H9 (cell line): ENCODE measurements around the gene MRTFB. TPM values are rescaled to one million over a fixed set of nuclear protein-coding genes. Genes with fewer than 3 reads are reported as not detected.

Experiments
- DNase-seq: peaks from one replicate; pipeline ENCODE4 v3.0.0-alpha.2; 2017
- H2AFZ ChIP-seq: one replicate; pipeline ENCODE4 v1.6.1; 2013; ENCODE audit warnings: mild to moderate bottlenecking, low read length, control low read depth, moderate library complexity
- H2AK5ac ChIP-seq: 2 replicates; pipeline ENCODE4 v1.6.1; 2013; ENCODE audit warnings: low read length, control low read depth, mixed read lengths; ENCODE audit not compliant: insufficient read length
- H2BK120ac ChIP-seq: one replicate; pipeline ENCODE4 v1.6.1; 2013; ENCODE audit warnings: low read depth, mild to moderate bottlenecking, low read length, control low read depth, inconsistent platforms; ENCODE audit not compliant: poor library complexity, severe bottlenecking
- H2BK12ac ChIP-seq: 2 replicates; pipeline ENCODE4 v1.6.1; 2013; ENCODE audit warnings: low read length, control low read depth, mixed read lengths, low read depth; ENCODE audit not compliant: insufficient read length
- H2BK15ac ChIP-seq: 2 replicates; pipeline ENCODE4 v1.6.1; 2013; ENCODE audit warnings: low read depth, low read length, control low read depth
- H2BK20ac ChIP-seq: one replicate; pipeline ENCODE4 v1.6.1; 2013; ENCODE audit warnings: low read depth, mild to moderate bottlenecking, low read length, control low read depth, inconsistent platforms; ENCODE audit not compliant: poor library complexity, severe bottlenecking
- H2BK5ac ChIP-seq: 2 replicates; pipeline ENCODE4 v1.6.1; 2013; ENCODE audit warnings: low read length, control low read depth, mixed read lengths; ENCODE audit not compliant: insufficient read length
- H3K14ac ChIP-seq: 2 replicates; pipeline ENCODE4 v1.6.1; 2013; ENCODE audit warnings: low read length, control low read depth; ENCODE audit not compliant: insufficient read depth
- H3K18ac ChIP-seq: 2 replicates; pipeline ENCODE4 v1.6.1; 2013; ENCODE audit warnings: low read depth, mild to moderate bottlenecking, mixed read lengths, low read length, control low read depth; ENCODE audit not compliant: insufficient read length
- H3K23ac ChIP-seq: 2 replicates; pipeline ENCODE4 v1.6.1; 2013; ENCODE audit warnings: low read length, control low read depth, mixed read lengths, low read depth; ENCODE audit not compliant: insufficient read length
- H3K23me2 ChIP-seq: 2 replicates; pipeline ENCODE4 v1.6.1; 2013; ENCODE audit warnings: low read depth, mild to moderate bottlenecking, mixed read lengths, low read length, control low read depth; ENCODE audit not compliant: insufficient read length, poor library complexity, severe bottlenecking
- H3K27ac ChIP-seq: 2 replicates; pipeline ENCODE4 v1.5.1; 2013; ENCODE audit warnings: low read length, control low read depth, mixed read lengths, low read depth; ENCODE audit not compliant: insufficient read length
- H3K27me3 ChIP-seq: 2 replicates; pipeline ENCODE4 v1.6.1; 2013; ENCODE audit warnings: low read length, control low read depth, inconsistent platforms; ENCODE audit not compliant: insufficient read depth
- H3K4ac ChIP-seq: 2 replicates; pipeline ENCODE4 v1.6.1; 2013; ENCODE audit warnings: low read depth, mild to moderate bottlenecking, control low read depth, inconsistent platforms, low read length, moderate library complexity
- H3K4me1 ChIP-seq: 2 replicates; pipeline ENCODE4 v1.6.1; 2013; ENCODE audit warnings: low read length, control low read depth, inconsistent platforms; ENCODE audit not compliant: insufficient read depth
- H3K4me2 ChIP-seq: 2 replicates; pipeline ENCODE4 v1.6.1; 2013; ENCODE audit warnings: low read length, control low read depth, mixed read lengths; ENCODE audit not compliant: insufficient read length, insufficient read depth
- H3K56ac ChIP-seq: 2 replicates; pipeline ENCODE4 v1.6.1; 2013; ENCODE audit warnings: low read depth, mild to moderate bottlenecking, mixed read lengths, low read length, control low read depth; ENCODE audit not compliant: insufficient read length
- H3K79me1 ChIP-seq: 2 replicates; pipeline ENCODE4 v1.6.1; 2013; ENCODE audit warnings: low read depth, mild to moderate bottlenecking, moderate library complexity, low read length, control low read depth, inconsistent platforms; ENCODE audit not compliant: insufficient read depth, poor library complexity, severe bottlenecking
- H3K79me2 ChIP-seq: 2 replicates; pipeline ENCODE4 v1.6.1; 2013; ENCODE audit warnings: low read length, control low read depth, inconsistent platforms; ENCODE audit not compliant: insufficient read depth
- H3K9ac ChIP-seq: 2 replicates; pipeline ENCODE4 v1.6.1; 2013; ENCODE audit warnings: low read length, control low read depth, mixed read lengths; ENCODE audit not compliant: insufficient read length; ENCODE audit errors: extremely low read depth
- H3K9me3 ChIP-seq: one replicate; pipeline ENCODE4 v1.6.1; 2013; ENCODE audit warnings: low read depth, low read length, inconsistent platforms; ENCODE audit not compliant: control insufficient read depth
- H3T11ph ChIP-seq: one replicate; pipeline ENCODE4 v1.6.1; 2013; ENCODE audit warnings: mild to moderate bottlenecking, low read length, control low read depth, inconsistent platforms
- H4K20me1 ChIP-seq: one replicate; pipeline ENCODE4 v1.6.1; 2013; ENCODE audit not compliant: control insufficient read depth, insufficient read length, insufficient read depth
- H4K5ac ChIP-seq: 2 replicates; pipeline ENCODE4 v1.6.1; 2013; ENCODE audit warnings: low read depth, mild to moderate bottlenecking, mixed read lengths, low read length, control low read depth; ENCODE audit not compliant: insufficient read length
- H4K8ac ChIP-seq: replicated peaks from 2 replicates; pipeline ENCODE4 v1.6.1; 2013; ENCODE audit warnings: low read length, control low read depth, mixed read lengths, low read depth; ENCODE audit not compliant: insufficient read length
- H4K91ac ChIP-seq: 2 replicates; pipeline ENCODE4 v1.6.1; 2013; ENCODE audit warnings: low read depth, mild to moderate bottlenecking, moderate library complexity, mixed read lengths, low read length, control low read depth; ENCODE audit not compliant: insufficient read length
- H3K27ac Mint-ChIP-seq, 3 experiments: 2 replicates in 2 of 3; 3 replicates in 1 of 3; pipeline ENCODE4 v1.8.0; 2020 to 2021; ENCODE audit warnings: mixed read lengths in 3 of 3, mild to moderate bottlenecking in 1 of 3, moderate library complexity in 1 of 3
- H3K27me3 Mint-ChIP-seq: 2 replicates; pipeline ENCODE4 v1.8.0; 2021; ENCODE audit warnings: low read depth, mild to moderate bottlenecking, moderate library complexity, mixed read lengths
- H3K36me3 Mint-ChIP-seq, 3 experiments: 2 replicates in 2 of 3; 3 replicates in 1 of 3; pipeline ENCODE4 v1.8.0; 2020 to 2021; ENCODE audit warnings: low read depth in 3 of 3, mixed read lengths in 3 of 3; ENCODE audit not compliant: insufficient read depth in 1 of 3
- H3K4me1 Mint-ChIP-seq, 2 experiments: 2 replicates each; pipeline ENCODE4 v1.8.0; 2020; ENCODE audit warnings: mixed read lengths in 2 of 2
- H3K4me3 Mint-ChIP-seq, 2 experiments: 2 replicates in 1 of 2; 3 replicates in 1 of 2; pipeline ENCODE4 v1.8.0; 2020 to 2021; ENCODE audit warnings: mild to moderate bottlenecking in 2 of 2, mixed read lengths in 2 of 2, moderate library complexity in 1 of 2
- H3K9me3 Mint-ChIP-seq, 2 experiments: 2 replicates in 1 of 2; 3 replicates in 1 of 2; pipeline ENCODE4 v1.8.0; 2020; ENCODE audit warnings: mild to moderate bottlenecking in 2 of 2, mixed read lengths in 2 of 2, moderate library complexity in 1 of 2
- CTCF ChIP-seq: fragments of 200-600 bp; sonication (generic); conservative IDR thresholded peaks from 3 replicates; pipeline ENCODE4 v1.8.0; 2021; ENCODE audit warnings: antibody characterized with exemption, mild to moderate bottlenecking
- WGBS: extraction: QIAGEN DNeasy Blood & Tissue Kit; methylation state at CpG from one replicate; pipeline ENCODE4 v1.1.7; 2013; ENCODE audit warnings: missing lambda C conversion rate, low lambda C conversion rate, mixed read lengths; ENCODE audit not compliant: insufficient read length; ENCODE audit errors: extremely low coverage; 5-methylcytosine and 5-hydroxymethylcytosine counted together
- total RNA-seq: library from RNA; stranded (reverse); gene quantifications from 2 replicates; pipeline ENCODE4 v1.2.1, GENCODE V29; 2021

Gene MRTFB
- total RNA-seq, 1 experiment from 2014 or later = 29.9 TPM

GRCh38 chr16:14175086-14175485, 104.0 kb downstream of the MRTFB start:
- Histone ChIP-seq H2BK12ac (no peak overlapping the region), H2BK120ac (no peak overlapping the region), H2AK5ac (no peak overlapping the region), H4K8ac (no peak overlapping the region), H3K9me3 (no peaks in the 10 kb centered on the region), H2BK15ac (no peak overlapping the region), H3K27ac (no peak overlapping the region), H3T11ph (no peak overlapping the region), H3K79me1 (no peaks in the 10 kb centered on the region), H3K9ac (no peak overlapping the region), H2BK20ac (no peak overlapping the region), H3K4me2 (no peak overlapping the region), H4K5ac (no peak overlapping the region), H3K4ac (no peak overlapping the region), H3K27me3 (no peaks in the 10 kb centered on the region), H4K91ac (no peak overlapping the region), H3K79me2 (no peaks in the 10 kb centered on the region), H3K4me1 (no peaks in the 10 kb centered on the region), H3K18ac (no peak overlapping the region), H3K23me2 (no peaks in the 10 kb centered on the region), H2BK5ac (no peak overlapping the region), H2AFZ (no peak overlapping the region), H3K14ac (no peak overlapping the region), H3K23ac (no peak overlapping the region), H4K20me1 (no peaks in the 10 kb centered on the region), H3K56ac (no peak overlapping the region)
- DNase-seq = no peak
- H3K36me3 Mint-ChIP-seq = peaks cover 0 to 20% (median 9%) of the 10 kb centered on the region in 3 experiments; a peak in 6 of 7 replicates
- H3K9me3 Mint-ChIP-seq = peaks cover 6% of the 10 kb centered on the region in 2 experiments; a peak in 3 of 5 replicates
- H3K27me3 Mint-ChIP-seq = no peaks in the 10 kb centered on the region; the same call in 1 of the 2 replicates
- H3K4me3 Mint-ChIP-seq = no peak overlapping the region
- WGBS = no CpG with 5 or more reads among the region's 3 CpGs
- H3K27ac Mint-ChIP-seq = no peak overlapping the region
- no peaks in the 10 kb centered on the region; a peak in 1 of 4 replicates for H3K4me1 Mint-ChIP-seq
- TF ChIP-seq CTCF = no peak
